HepG2 (cell line): ENCODE results near the gene SLC39A1.

Source experiments
- ATF6 ChIP-seq: sonication (generic); formaldehyde crosslinking; conservative IDR thresholded peaks from 2 replicates; pipeline ENCODE4 v1.4.0; 2020; ENCODE audit warnings: missing genetic modification reagents
- BATF2 ChIP-seq: sonication (generic); formaldehyde crosslinking; IDR thresholded peaks from 2 replicates; pipeline ENCODE4 v1.8.0; 2022; ENCODE audit warnings: mild to moderate bottlenecking, missing genetic modification reagents, moderate library complexity
- KDM3A ChIP-seq: IDR thresholded peaks from 2 replicates; pipeline ENCODE4 v1.6.1; 2018; ENCODE audit warnings: low read depth, missing compliant biosample characterization
- ZNF230 ChIP-seq: sonication (generic); formaldehyde crosslinking; IDR thresholded peaks from 2 replicates; pipeline ENCODE4 v1.4.0; 2020; ENCODE audit warnings: mild to moderate bottlenecking, missing genetic modification reagents
- ZNF24 ChIP-seq: fragments of 450-650 bp; IDR thresholded peaks from 2 replicates; pipeline ENCODE4 v1.6.1; 2017; ENCODE audit warnings: antibody characterized with exemption, mild to moderate bottlenecking
- ZNF407 ChIP-seq: sonication (generic); formaldehyde crosslinking; IDR thresholded peaks from one replicate; pipeline ENCODE4 v1.5.1; 2020; ENCODE audit warnings: mild to moderate bottlenecking, missing genetic modification reagents; ENCODE audit errors: not compliant biosample characterization
- ZNF549 ChIP-seq: sonication (generic); formaldehyde crosslinking; IDR thresholded peaks from 2 replicates; pipeline ENCODE4 v1.5.0; 2020; ENCODE audit warnings: missing genetic modification reagents
- ZNF746 ChIP-seq: sonication (generic); formaldehyde crosslinking; IDR thresholded peaks from 2 replicates; pipeline ENCODE4 v1.8.0; 2022; ENCODE audit warnings: mild to moderate bottlenecking, missing genetic modification reagents
- ZNF841 ChIP-seq: sonication (generic); formaldehyde crosslinking; IDR thresholded peaks from 2 replicates; pipeline ENCODE4 v1.8.1; 2023; ENCODE audit warnings: missing genetic modification reagents, borderline replicate concordance

- TF ChIP-seq ZNF407 (CRISPR knock-in tag), result no peak
- TF ChIP-seq ZNF841 (CRISPR knock-in tag), result no peak
- TF ChIP-seq ZNF549 (CRISPR knock-in tag), result no peak
- TF ChIP-seq BATF2 (CRISPR knock-in tag), result no peak
- no peak for TF ChIP-seq KDM3A (CRISPR knock-in tag)
- TF ChIP-seq ZNF230, result no peak
- TF ChIP-seq ZNF746 (CRISPR knock-in tag), result no peak
- no peak for TF ChIP-seq ZNF24
- TF ChIP-seq ATF6 (CRISPR knock-in tag), result no peak
These were observed 12.2 kb downstream of the SLC39A1 start for GRCh38 chr1:153951183-153951582.
